GM11168 (cell line): ENCODE measurements around the gene PIK3C3.

Source experiments
- in situ Hi-C: fragments of 300-500 bp; cut with MboI; formaldehyde crosslinking; loops from one replicate; pipeline ENCODE4 v1.12.0; 2022; ENCODE audit warnings: low sequenced_read_pairs; ENCODE audit not compliant: unreplicated experiment

The PIK3C3 gene

GRCh38 chr18:42107691-42108450, 152.8 kb downstream of the PIK3C3 start:
- in situ Hi-C loops: loop anchor here (25.0 kb wide), 1 partner anchor 179 kb away; no protein-coding TSS in a partner anchor

- in situ Hi-C loops: loop anchor here (25.0 kb wide), 1 partner anchor 175 kb away; no protein-coding TSS in a partner anchor
These were observed 157.1 kb downstream of the PIK3C3 start for GRCh38 chr18:42112147-42112546.

GRCh38 chr18:42112657-42113420, 157.8 kb downstream of the PIK3C3 start:
- in situ Hi-C loops: loop anchor here (25.0 kb wide), 1 partner anchor 174 kb away; no protein-coding TSS in a partner anchor

GRCh38 chr18:42113529-42114191, 158.6 kb downstream of the PIK3C3 start:
- in situ Hi-C loops: loop anchor here (25.0 kb wide), 1 partner anchor 174 kb away; no protein-coding TSS in a partner anchor

- in situ Hi-C loops: loop anchor here (25.0 kb wide), 1 partner anchor 173 kb away; no protein-coding TSS in a partner anchor
These were observed 159.4 kb downstream of the PIK3C3 start for GRCh38 chr18:42114310-42114943.

- in situ Hi-C loops: no loop called here
These were observed 171.6 kb downstream of the PIK3C3 start for GRCh38 chr18:42126586-42126985.

GRCh38 chr18:42131066-42131929, 176.3 kb downstream of the PIK3C3 start:
- in situ Hi-C loops: no loop called here

GRCh38 chr18:42131930-42132244, 176.9 kb downstream of the PIK3C3 start:
- in situ Hi-C loops: no loop called here
